Measurements from ENCODE around the gene ASIC2.
"Not testable (repeated sequence)": the region's sequence is repeated elsewhere in the genome, so short reads cannot be mapped to it uniquely, and the experiment has no call there.

Gene ASIC2

GRCh38 chr17:33019161-33019890 is 273.8 kb downstream of the ASIC2 start:
- no peak for DNase-seq (ENCODE audit: low read depth)

DNA sequence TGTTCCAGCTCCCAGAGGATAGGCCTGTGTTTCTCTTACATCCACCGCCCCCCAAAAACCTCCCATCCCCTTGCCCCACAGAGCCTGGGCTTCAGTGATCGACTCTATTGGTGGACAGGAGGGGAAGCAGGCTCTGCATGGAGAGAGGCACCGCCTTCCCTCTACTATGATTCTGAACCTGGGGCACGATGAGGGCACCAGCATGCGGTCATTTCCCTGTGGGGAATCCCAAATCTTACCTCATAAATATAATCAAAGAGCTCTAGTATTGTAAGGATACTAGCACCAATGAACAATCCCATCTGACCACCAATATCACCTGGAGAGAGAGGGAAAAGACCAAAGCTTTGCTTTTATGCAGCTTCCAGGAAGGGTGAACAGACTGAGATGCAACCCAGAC is 275.7 kb downstream of the ASIC2 start:
- no peak for DNase-seq (ENCODE audit: low read depth)

DNA sequence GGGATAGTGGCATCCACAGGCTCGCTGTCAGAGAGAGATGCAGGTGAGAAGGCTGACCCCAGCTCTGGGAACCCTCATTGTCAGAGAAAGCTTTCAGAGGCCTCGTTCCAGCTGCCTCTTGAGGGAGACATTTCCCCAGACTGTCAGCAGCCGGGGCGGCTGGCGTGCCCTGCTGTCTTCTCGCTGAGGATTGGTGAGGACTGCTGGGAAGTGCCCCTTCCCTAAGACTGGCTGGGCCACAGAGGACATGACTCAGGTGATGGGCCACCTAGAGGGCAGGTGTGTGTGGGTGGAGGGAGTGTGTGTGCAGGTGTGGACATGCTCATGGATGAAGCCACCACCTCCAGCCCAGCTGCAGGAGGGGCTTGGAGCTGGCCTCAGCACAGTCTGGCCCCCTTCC is 276.2 kb downstream of the ASIC2 start:
- no peak for DNase-seq (ENCODE audit: low read depth)

- DNase-seq (ENCODE audit: low read depth): no peak
Measured at GRCh38 chr17:33015716-33016346, 277.3 kb downstream of the ASIC2 start.

DNA sequence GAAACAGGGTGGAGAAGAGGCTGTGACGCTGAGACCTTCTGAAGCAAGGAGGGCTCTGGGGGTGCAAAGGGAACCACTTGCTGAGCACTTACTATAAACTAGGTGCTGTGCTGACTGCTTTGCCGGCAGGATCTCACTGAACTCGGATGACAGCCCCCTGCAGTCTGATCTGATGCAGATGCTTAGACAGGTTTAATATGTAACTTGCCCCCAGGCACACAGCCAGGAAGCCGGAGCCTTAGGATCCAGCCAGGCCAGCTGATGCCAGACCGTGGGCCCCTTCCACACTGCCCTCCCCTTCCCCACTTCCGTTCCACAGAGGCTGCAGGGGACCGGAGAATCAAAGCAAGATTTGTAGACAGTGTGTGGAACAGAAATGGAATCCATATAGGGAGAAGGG is 278.3 kb downstream of the ASIC2 start:
- no peak for DNase-seq (ENCODE audit: low read depth)

- no peak for DNase-seq (ENCODE audit: low read depth)
Measured at GRCh38 chr17:33013596-33014375, 279.3 kb downstream of the ASIC2 start.

DNA sequence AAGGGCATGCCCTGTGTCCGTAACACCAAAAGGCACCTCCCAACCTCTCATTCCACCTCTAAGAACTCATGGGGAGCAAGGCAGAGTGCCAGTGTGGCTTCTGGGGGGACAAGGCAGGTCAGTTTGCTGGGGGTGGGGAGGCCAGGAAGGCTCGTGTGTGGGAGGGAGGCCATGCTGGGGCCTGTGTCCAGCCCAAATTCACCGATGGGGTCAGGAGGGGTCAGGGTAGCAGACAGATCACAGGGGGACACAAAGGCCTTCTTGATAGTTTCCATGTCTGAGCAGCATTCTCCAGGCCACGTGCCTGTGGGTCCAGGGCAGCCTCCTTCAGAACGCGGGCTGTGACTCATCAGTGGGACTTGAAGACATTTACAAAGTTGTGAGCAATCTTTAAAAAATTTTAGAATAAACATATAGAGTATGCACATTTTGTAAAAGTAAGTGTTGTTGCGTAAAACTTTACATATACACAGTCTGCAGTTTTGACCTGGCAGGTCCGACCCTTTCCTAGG is 280.5 kb downstream of the ASIC2 start:
- DNase-seq (ENCODE audit: low read depth): peak; percentile 53

- no peak for DNase-seq (ENCODE audit: low read depth)
Measured at GRCh38 chr17:33009636-33010035, 283.5 kb downstream of the ASIC2 start.

DNA sequence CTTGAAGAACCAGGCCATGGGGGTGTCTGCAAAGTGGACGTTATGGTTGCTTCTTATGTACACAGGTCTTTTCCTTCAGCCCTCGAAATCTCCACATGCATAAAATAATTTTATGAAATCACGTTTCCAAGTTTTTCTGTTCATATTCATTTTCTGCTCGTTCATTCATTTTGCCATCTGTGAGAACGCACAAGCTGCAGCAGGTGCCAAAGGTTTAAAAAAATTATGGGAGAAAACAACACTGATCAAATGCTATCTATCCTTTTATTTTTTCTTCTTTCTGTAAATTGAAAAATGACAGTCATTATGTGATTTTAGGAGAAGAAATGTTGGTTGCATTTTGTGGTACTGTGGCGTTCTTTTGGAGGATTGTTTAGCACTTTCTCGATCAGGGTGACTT is 285.9 kb downstream of the ASIC2 start:
- DNase-seq (ENCODE audit: low read depth): no peak

- no peak for DNase-seq (ENCODE audit: low read depth)
Measured at GRCh38 chr17:33002246-33002645, 290.8 kb downstream of the ASIC2 start.

DNA sequence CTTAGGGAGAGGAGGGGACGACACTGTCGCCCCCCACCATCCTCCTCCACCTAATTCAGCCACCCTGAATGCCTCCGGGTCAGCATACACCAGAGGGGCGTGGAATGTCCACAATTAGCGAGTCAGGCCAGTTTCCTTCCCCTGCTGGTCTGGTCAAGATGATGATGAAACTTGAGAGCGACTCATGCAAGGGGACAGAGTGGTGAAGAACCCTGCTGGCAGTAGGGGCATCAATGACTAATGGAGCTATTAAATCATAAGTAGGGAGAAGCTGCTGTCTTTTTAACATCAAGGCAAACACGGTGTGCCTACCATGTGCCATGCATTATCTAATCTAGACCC is 294.2 kb downstream of the ASIC2 start:
- DNase-seq (ENCODE audit: low read depth): peak; percentile 42

- peak; percentile 43 for DNase-seq (ENCODE audit: low read depth)
Measured at GRCh38 chr17:32998111-32998886, 294.8 kb downstream of the ASIC2 start.

DNA sequence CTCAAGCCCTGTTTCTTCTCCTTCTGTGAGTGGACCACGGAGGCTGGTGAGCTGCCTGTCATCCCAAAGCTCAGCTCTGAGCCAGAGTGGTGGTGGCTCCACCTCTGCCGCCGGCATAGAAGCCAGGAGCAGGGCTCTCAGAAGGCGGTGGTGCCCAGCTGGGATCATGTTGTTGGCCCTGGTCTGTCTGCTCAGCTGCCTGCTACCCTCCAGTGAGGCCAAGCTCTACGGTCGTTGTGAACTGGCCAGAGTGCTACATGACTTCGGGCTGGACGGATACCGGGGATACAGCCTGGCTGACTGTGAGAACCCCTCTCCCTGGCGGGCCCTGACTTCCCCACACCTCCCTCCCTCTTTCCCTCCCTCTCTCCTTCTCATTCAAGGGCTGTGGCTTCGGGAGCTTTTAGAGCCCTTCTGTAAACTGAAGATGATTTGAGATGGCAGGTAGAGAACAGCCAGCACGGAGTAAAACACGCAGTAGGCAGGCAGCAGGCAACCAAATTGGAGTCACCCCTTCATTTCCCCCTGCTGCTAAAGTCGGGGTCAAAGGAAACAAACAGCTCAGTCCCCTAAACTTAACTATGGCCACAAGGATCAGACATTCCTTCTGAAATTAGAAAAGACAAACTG is 297.6 kb downstream of the ASIC2 start:
- no peak for DNase-seq (ENCODE audit: low read depth)

DNA sequence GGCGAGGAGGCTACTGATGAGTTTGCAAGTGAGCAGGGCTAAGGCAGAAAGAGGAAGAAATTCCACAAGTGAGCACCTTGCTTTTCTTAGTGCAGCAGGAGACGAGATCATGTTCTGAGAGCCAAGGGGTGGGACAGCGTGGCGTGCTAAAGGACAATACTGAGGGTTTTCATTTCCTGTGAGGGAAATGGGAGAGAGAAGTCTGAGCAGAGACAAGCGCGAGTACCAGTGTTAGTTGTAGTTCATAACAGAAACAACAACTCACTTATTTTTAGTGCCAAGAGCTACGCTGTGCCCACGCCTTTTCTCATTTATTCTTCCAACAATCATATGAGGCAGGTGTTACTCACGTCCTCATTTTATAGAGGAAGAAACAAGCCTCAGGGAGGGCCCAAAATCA is 299.1 kb downstream of the ASIC2 start:
- DNase-seq (ENCODE audit: low read depth): no peak

DNA sequence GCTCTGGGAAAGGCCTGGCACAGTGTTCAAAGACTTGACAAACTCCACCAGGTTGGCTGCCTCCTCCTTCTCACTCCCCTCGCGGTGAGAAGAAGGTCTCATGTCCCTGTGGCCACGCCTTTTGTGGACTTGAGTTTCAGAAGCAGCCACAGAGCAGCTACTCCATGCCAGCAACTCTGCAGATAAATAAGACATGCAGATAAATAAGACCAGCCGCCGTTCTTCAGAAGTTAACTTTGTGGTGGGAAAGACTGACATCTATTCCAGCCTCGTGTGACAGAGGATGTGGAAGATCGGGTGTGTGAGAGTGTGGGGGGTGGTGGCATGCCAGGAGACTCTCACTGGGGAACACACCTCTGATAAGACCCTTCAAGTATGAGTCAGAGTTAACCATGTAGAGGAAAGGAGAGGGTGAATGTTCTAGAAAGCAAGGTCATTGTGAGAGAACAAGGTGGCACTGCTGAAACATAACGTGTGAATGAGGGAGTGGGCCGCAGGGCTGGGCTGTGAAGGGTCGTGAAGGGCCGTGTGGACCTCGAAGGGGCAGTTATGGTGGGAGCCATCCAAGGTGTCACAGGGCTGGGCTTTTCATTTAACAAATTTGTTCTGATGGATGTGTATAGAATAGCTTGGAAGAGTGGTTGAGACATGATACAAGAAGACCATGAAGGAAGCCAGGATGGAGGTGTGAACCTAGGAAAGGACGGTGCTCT is 300.6 kb downstream of the ASIC2 start:
- no peak for DNase-seq (ENCODE audit: low read depth)

DNA sequence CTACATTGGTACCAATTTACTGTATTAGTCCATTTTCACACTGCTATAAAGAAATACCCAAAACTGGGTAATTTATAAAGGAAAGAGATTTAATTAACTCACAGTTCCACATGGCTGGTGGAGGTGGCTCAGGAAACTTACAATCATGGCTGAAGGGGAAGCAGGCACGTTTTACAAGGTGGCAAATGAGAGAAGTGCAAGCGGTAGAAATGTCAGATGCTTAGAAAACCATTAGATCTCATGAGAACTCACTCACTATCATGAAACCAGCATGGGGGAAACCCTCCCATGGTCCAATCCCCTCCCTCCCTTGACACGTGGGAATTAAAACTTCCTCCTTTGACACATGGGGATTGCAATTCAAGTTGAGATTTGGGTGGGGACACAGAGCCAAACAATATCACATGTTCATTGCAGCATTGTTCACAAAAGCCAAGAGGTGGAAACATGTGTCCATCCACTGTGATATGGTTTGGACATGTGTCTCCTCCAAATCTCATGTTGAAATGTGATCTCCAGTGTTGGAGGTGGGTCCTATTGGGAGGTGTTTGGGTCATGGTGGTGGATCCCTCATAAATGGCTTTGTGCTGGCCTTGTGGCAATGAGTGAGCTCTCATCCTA is 304.5 kb downstream of the ASIC2 start:
- no peak for DNase-seq (ENCODE audit: low read depth)

DNA sequence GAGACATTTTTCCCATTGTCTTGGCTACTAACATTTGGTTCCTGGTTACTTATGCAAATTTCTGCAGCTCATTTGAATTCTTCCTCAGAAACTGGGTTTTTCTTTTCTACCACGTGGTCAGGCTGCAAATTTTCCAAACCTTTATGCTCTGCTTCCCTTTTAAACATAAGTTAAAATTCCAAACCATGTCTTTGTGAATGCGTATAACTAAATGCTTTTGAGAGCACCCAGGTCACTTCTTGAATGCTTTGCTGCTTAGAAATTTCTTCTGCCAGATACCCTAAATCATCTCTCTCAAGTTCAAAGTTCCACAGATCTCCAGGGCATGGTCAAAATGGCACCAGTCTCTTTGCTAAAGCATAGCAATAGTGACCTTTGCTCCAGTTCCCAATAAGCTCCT is 305.2 kb downstream of the ASIC2 start:
- not testable (repeated sequence) for DNase-seq (ENCODE audit: low read depth)

DNA sequence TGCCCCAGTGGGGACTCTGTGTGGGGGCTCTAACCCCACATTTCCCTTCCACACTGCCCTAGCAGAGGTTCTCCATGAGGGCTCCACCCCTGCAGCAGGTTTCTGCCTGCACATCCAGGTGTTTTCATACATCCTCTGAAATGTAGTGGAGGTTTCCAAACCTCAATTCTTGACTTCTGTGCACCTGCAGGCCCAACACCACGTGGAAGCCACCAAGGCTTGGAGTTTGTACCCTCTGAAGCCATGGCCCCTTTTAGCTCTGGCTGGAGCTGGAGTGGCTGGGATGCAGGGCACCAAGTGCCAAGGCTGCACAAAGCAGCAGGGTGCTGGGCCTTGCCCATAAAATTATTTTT is 305.7 kb downstream of the ASIC2 start:
- not testable (repeated sequence) for DNase-seq (ENCODE audit: low read depth)

DNA sequence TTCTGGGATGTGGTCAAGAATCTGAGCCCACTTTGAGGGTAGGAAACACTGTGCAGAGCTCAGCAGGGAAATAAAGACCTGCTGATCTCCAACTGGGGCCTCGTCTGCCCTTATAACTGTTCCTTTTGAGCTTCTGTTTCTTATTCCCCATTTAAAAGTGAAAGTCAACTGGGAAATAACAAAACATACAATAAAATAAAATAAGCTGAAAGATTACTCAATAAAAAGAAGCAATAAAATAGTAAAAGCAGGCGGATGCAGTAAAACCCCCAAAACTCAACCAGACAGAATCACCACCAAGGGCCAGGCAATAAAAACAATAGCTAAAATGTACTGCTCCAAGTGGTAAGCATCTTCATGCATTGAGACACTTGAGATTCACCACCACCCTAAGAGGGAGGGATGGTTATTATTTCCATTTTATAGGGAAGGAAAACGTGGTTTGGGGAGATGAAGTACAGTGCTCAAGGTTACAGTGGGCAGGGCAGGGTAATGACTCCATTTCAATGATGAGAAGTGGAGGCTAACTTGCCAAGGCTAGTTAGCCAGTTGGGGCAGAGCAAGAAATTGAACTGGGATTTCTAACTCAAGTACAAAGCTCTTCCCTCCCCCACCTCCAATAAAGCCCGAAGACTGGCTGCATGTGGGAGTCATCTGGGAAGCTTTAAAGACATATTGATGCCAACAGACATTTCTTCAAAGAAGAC is 307.9 kb downstream of the ASIC2 start:
- no peak for DNase-seq (ENCODE audit: low read depth)

DNA sequence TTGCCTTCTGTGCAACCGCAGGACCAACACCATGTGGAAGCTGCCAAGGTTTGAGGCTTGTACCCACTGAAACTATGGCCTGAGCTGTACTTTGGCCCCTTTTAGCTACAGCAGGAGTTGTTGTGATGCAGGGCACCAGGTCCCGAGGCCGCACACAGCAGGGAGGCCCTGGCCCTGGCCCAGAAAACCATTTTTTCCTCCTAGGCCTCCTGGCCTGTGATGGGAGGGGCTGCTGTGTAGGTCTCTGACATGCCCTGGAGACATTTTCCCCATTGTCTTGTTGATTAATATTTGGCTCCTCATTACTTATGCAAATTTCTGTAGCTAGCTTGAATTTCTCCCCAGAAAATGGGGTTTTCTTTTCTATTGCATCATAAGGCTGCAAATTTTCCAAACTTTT is 311.5 kb downstream of the ASIC2 start:
- DNase-seq (ENCODE audit: low read depth): not testable (repeated sequence)

All from stromal cell of bone marrow (primary cell).